ENCODE results near the gene TMEM191B. TPM values are rescaled to one million over a fixed set of nuclear protein-coding genes. Genes with fewer than 3 reads are reported as not detected.
"Not testable (repeated sequence)": the region's sequence is repeated elsewhere in the genome, so short reads cannot be mapped to it uniquely, and the experiment has no call there.

TMEM191B gene
- total RNA-seq, 2 donors from 2014 or later: not detected

DNA sequence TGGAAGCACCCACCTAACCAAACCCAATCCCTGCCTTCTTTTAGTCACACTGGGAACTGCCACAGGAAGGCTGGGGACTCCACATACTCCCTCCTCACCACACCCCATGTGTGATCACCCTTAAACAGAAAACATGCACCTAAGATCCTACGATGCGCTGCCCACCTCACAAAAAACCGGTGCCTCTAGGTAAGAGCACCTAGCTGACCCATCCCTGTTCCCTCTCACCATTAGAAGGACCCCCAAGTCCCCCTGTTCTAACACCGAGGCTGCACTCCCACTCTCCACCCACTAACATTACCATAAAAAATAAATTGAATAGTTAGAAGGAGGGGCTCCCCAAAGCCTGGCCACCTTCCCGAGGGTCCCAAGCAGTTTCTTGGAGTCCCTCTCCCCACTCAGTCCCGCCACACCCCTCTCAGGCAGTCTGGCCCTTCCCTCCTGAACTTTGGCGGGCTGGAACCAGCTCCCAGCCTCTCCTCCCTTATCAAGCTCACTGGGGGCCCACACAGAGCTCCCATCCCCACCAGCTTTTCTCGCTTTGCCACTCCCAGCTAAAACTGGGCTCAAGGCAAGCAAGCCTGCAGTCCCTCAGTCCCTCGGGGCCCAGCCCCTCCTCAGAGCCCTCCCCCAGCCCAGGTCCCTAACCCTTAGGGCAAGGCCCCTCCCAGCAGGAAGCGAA is 46.0 kb downstream of the TMEM191B start:
- DNase-seq (ENCODE audit: low spot score); H3K27ac ChIP-seq; H3K4me1 ChIP-seq (ENCODE audit: control insufficient read depth in 1 of 2, low read depth in 2 of 2); H3K27me3 ChIP-seq (replicated peaks; ENCODE audit: insufficient read depth); ATAC-seq (ENCODE audit: insufficient number of reproducible peaks, low FRiP score, low read depth); H3K36me3 ChIP-seq; H3K4me3 ChIP-seq; H3K9me3 ChIP-seq: not testable (repeated sequence)

DNA sequence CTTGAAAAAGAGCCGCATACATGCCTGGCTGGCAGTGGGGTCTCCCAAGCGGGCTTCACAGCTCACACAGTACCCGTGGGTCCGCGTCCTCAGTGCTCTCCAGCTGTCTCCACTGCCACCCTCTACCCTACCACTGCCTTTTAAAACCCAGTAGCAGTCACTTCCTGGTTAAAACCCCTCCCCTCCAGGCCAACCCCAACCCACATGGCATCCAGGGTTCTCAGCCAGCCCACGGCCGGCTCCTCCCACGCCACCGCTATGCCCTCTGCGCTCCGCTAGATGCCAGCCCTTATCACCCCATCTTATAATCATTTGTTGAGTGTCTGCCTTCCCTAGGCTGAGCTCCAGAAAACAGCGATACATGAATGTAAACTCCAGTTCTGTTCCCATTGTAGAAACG is 47.0 kb downstream of the TMEM191B start:
- not testable (repeated sequence) for H3K4me1 ChIP-seq (ENCODE audit: control insufficient read depth in 1 of 2, low read depth in 2 of 2); DNase-seq (ENCODE audit: low spot score); H3K9me3 ChIP-seq; H3K27me3 ChIP-seq (replicated peaks; ENCODE audit: insufficient read depth); H3K27ac ChIP-seq; H3K4me3 ChIP-seq; H3K36me3 ChIP-seq; ATAC-seq (ENCODE audit: insufficient number of reproducible peaks, low FRiP score, low read depth)

DNA sequence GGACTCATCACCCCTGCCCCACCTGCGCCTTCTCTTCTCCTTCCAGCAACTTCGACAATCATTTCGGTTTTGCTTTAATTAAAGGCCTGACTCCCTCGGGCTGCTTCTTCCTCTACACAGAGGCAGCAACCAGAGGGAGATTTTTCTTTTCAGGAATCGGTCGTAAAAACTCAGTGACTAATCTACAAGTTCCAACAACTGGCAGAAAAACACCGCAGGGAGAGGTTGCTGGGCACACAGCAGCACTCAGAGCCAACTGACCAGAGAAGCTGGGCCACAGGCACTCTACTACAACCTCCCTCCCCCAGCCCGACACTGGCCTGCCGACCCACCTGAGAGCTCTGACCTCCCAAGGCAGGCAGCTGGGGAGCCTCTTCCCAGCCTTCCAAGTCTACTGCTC is 48.1 kb downstream of the TMEM191B start:
- H3K36me3 ChIP-seq; H3K4me3 ChIP-seq; H3K9me3 ChIP-seq; DNase-seq (ENCODE audit: low spot score); H3K27ac ChIP-seq; H3K4me1 ChIP-seq (ENCODE audit: control insufficient read depth in 1 of 2, low read depth in 2 of 2); ATAC-seq (ENCODE audit: insufficient number of reproducible peaks, low FRiP score, low read depth); H3K27me3 ChIP-seq (replicated peaks; ENCODE audit: insufficient read depth): not testable (repeated sequence)

DNA sequence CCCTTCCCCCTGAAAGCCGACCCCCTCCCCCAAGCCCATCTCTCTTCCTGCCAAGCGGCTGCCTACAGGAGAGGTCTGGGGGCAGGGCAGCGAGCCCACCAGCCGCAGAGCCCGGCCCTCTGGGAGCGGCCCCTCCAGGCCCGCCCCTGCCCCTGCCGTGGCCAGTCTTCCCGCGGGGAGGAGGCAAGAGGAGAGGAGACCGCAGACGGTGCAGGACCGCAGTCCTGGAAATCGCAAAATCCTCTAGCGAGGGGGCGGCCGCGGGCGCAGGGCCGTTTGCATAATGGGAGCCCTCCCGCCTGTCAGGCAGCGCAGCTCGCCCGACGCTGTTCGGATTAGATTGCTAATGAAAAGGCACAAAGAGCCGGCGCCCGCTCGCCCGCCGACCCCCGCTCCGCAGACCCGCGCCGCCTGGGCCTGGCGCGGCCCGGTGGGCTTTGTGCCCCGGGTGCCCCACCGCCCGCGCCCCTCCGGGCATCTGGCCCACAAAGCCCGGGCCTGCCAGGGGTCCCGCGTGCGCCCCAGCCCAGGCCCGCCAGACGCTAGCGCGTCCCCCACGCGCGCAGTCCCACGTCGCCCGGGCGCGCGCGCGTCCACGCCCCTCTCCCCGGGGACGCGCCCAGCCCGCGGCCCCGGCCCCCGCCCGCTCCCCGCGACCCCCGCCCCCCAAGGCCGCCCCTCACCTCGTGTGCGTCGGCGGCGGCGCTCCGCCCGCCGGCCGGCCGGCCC is 49.7 kb downstream of the TMEM191B start:
- not testable (repeated sequence) for H3K4me1 ChIP-seq (ENCODE audit: control insufficient read depth in 1 of 2, low read depth in 2 of 2); H3K27me3 ChIP-seq (replicated peaks; ENCODE audit: insufficient read depth); ATAC-seq (ENCODE audit: insufficient number of reproducible peaks, low FRiP score, low read depth); H3K9me3 ChIP-seq; H3K36me3 ChIP-seq; DNase-seq (ENCODE audit: low spot score); H3K4me3 ChIP-seq; H3K27ac ChIP-seq

DNA sequence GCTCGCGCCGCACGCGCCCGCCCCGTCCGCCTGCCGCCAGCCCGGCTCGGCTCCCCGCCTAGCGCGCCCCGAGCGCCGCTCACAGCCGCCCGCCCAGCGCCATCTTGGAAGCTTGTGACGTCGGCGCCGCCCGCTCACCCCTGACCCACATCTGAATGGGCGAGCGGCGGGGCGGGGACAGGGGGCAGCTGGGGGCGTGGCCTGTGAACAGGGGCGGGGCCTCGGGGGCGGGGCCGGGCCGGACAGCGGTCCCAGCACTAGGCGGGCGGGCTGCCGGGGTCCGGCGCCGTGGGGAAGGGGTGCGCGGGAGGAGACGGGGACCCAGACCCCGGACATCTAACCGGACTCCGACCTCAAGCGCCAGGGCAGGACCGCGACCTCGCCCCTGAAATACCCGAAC is 50.2 kb downstream of the TMEM191B start:
- not testable (repeated sequence) for H3K27ac ChIP-seq; DNase-seq (ENCODE audit: low spot score); H3K4me3 ChIP-seq

More for the DNA sequence above, 50.2 kb downstream of the TMEM191B start:
- ATAC-seq (ENCODE audit: insufficient number of reproducible peaks, low FRiP score, low read depth); H3K36me3 ChIP-seq; H3K9me3 ChIP-seq; H3K27me3 ChIP-seq (replicated peaks; ENCODE audit: insufficient read depth); H3K4me1 ChIP-seq (ENCODE audit: control insufficient read depth in 1 of 2, low read depth in 2 of 2): not testable (repeated sequence)

Other genes with a start within 250 kb of the TMEM191B start
- not detected for gene GGTLC3, start 9.6 kb upstream of the TMEM191B start, total RNA-seq
- gene RIMBP3, start 84.1 kb downstream of the TMEM191B start, total RNA-seq: under 1 TPM; 0.54 to 0.92 TPM

Data from thoracic aorta (tissue), 2 donors.